RPMI7951 (cell line): Measurements from ENCODE around the gene ADAM19. TPM values are rescaled to one million over a fixed set of nuclear protein-coding genes. Genes with fewer than 3 reads are reported as not detected.

ENCODE experiments used
- DNase-seq: peaks from one replicate; pipeline ENCODE4 v3.0.0-alpha.2; 2012; ENCODE audit warnings: low read depth
- total RNA-seq: library from RNA; depleted of rRNA; stranded (reverse); fragments of >200 nt; shearing (Covaris generic); gene quantifications from 2 replicates; pipeline ENCODE4 v1.2.3, GENCODE V29; 2014

Gene ADAM19
- total RNA-seq, 1 experiment from 2014 or later = 15.6 TPM

DNA sequence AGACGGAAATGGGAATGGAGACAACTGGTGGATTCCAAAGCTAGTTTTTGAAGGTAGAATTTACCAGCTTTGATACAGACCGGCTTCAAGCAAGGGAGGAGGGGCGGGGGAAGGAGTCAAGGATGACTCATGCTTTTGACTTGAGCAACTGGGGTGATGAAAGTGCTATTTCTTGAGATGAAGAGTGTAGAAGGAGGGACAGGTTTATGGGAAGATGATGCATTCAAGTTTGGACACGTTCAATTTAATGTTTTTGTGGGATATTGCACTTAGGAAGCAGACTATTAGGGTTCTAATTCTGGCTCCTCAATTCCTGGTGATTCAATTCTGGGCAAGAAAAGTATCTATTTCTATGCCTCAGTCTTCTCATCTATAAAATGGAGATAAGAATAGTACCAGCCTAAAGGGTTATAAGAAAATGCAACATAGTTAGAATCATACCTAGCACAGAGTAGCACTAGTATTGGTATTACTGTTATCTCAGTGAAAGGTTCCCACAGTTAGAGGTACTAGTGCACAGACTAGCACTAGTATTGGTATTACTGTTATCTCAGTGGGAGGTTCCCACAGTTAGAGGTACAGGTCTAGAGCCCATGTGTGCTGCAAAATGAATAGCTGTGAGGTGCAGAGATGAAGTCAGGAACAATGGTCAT, 110.9 kb downstream of the ADAM19 start:
- DNase-seq = peak; percentile 82

GRCh38 chr5:157463621-157464518, 111.7 kb downstream of the ADAM19 start:
- peak; percentile 85 for DNase-seq

GRCh38 chr5:157463081-157463480, 112.5 kb downstream of the ADAM19 start:
- peak; percentile 17 for DNase-seq

DNA sequence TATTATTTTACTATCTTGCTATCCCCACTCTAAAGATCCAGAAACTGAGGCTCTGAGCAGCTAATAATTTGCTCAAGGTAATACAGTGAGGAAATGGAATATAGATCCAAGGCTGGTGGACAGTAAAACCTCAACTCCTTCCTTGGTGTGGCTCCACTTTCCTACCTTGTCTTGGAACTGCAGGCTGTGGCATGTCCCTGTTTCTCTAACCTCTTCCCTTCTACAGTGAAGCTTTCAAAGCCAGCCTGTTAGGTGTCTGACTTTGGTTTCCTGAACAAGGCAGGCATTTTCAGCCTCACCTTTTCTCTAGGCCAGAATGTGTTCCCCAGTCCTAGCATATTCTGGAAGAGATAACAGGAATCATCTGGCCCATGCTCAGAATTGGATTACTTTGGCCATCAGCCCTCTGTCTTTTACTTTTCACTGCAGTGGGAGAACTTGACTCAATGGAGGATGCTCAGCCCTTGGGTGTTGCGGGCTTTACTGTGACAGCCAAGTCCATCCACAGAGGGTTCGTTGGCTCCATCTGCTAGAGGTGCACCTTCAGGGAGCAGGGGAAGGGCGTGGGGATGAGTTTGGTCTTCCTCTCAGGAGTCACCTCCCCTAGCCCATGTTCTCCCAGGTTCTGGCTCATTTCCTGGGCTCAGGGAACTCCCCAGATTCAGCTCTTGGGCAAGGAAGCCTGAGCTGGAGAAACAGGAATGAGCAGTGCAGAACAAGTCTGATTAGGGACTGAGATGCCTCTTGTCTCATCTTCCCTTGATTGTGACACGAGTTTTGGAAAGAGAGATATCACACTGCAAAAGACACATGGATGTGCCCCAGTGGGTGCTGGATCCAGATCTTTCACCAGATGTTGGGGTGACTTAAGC, 114.4 kb downstream of the ADAM19 start:
- no peak for DNase-seq

- DNase-seq = no peak
These were observed 115.6 kb downstream of the ADAM19 start, which contains the start of gene NIPAL4 for GRCh38 chr5:157459715-157460599. NIPAL4 (plus strand) TSS chr5:157460213; CDS start chr5:157460321, 108 bp downstream.

GRCh38 chr5:157458835-157459234, 116.7 kb downstream of the ADAM19 start:
- DNase-seq = no peak

DNA sequence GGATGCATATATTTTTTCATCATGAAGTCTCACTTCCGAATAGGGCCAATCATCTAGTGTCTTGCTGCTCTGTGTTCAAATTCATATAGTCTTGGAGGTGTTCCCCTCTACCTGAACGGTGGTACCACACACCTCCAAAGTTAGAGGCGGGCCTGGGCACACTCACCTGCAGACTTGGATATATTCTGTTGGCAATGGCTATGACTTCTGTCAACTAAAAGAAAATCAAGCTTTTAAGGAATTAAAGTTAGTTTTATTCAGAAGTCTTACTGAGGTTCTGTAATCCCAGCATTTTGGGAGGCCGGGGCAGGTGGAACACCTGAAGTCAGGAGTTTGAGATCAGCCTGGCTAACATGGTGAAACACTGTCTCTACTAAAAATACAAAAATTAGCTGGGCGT, 118.2 kb downstream of the ADAM19 start:
- DNase-seq = no peak

DNA sequence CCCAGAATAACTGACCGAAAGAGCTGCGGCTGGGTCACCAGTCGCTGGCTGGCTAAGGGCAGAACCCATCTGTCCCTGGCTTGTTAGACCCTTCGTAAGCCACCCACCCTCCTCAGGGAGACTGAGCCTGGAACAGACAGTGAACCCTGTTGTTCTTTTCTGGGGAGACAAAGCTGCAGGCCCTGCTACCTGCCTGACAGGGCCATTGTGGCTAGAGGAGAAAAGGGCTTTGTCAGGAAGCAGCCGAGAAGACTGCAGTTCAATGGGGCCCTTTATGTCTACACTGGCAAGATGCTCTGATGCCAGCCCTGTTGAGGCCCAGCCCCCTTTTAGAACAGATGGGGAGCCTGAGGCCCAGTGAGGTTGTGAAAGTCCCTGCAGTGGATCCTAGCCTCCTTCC, 119.3 kb downstream of the ADAM19 start:
- DNase-seq = peak; percentile 9

DNA sequence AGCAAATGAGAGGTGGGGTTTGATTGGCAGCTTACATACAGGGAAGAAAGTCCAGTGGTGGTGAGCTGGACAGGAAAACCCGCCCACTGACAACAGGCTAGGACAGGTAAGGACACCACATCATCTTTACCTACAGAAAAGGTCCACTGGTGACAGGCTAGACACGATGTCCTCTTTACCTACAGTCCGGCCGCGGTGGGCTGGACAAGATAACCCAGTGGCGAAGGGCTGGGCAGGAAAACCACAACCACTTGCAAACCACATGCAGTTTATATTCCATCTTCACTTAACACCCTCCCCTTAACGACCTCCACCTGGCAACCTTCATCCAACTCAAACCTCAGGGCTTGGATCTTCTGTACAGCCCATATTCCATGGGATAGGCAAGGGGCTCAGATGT, 120.5 kb downstream of the ADAM19 start:
- DNase-seq = no peak

DNA sequence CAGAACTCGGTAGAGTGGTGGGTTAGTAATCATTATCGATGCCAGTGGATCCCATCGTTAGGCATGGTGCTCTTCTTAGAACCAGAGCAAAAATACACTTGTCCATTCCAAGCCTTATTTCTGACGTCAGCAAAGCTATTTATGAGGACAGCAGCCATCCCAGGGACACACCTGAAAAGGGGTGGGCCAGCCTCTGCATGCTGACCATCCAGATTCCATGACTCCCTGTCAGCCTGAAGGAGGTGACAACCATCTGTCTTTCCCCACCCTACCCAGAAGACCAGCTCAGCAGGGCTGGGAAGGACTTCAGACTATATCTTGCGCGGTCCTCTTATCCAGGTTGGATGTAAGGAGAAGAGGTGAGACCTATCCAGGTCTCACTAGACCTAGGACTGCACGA, 121.3 kb downstream of the ADAM19 start:
- no peak for DNase-seq

- DNase-seq = no peak
These were observed 123.8 kb downstream of the ADAM19 start for GRCh38 chr5:157451806-157452205.

- no peak for DNase-seq
These were observed 125.6 kb downstream of the ADAM19 start for GRCh38 chr5:157450024-157450423.

GRCh38 chr5:157449011-157449723, 126.4 kb downstream of the ADAM19 start:
- no peak for DNase-seq

DNA sequence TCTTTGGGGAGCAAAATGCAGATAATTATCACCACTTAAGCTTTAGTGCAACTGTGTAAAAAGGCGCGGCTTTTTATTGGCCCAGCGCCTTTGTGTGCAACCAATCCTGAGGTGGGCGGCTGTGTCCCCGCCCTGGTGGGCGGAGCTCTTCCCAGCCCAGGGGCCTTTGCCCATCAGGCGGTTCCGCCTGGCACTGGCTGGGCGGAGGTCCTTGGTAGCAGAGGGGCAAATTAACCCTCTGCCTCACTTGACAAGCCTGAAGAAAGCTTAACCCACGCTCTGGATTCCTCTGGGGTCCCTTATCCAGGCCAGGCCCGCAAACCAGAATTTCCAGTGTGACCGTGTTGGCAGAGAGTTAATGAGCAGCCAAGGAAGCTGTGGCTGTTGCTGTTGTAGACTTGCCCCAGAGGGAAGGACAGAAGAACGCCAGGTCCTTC, 128.4 kb downstream of the ADAM19 start:
- DNase-seq = no peak

DNA sequence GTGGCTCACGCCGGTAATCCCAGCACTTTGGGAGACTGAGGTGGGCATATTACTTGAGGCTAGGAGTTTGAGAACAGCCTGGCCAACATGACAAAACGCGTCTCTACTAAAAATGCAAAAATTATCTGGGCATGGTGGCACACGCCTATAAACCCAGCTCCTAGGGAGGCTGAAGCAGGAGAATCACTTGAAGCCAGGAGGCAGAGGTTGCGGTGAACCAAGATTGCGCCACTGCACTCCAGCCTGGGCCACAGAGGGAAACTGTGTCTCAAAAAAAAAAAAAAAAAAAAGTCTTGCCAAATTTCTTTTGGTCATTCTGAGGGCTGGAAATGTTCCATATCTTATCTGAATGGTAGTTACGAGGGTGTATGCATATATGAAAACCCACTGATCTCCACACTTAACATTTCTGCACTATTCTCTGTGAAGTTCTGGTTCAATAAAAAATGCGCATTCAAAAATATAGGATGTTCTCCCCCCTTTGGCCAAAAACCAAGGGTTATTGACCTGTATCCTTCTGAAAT, 129.1 kb downstream of the ADAM19 start:
- no peak for DNase-seq

- DNase-seq = no peak
These were observed 129.7 kb downstream of the ADAM19 start for GRCh38 chr5:157445745-157446411.

DNA sequence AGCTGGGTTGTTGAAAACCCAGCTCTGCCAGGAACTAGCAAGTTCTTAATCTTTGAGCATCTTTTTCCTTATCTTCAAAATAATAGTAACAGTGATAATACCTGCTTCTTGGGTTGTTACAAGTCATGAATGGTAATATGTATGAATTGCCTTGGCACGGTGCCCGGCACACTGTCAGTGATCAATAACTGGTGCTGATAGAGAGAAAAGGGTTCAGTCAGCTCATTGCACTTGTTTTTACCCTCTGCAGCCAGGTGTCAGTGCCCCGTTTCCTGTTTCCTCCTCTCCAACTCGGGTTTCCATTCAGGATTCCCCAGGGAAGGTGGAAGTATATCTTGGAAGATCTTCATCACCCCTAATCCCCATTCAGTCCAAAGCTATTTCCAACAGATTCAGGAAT, 131.4 kb downstream of the ADAM19 start:
- DNase-seq = no peak

GRCh38 chr5:157443041-157443549, 132.5 kb downstream of the ADAM19 start:
- no peak for DNase-seq

- no peak for DNase-seq
These were observed 141.5 kb downstream of the ADAM19 start for GRCh38 chr5:157434096-157434495.
